Lower leg skin (tissue), 3 donors: ENCODE data around the gene CDH13.

ENCODE experiments used
- CTCF ChIP-seq, 3 donors: fragments of 450-650 bp; IDR thresholded peaks; one replicate each; pipeline ENCODE4 v1.5.1; 2016; ENCODE audit warnings: antibody characterized with exemption in 3 of 3, mild to moderate bottlenecking in 3 of 3, moderate library complexity in 2 of 3
- POLR2A ChIP-seq, 2 donors: fragments of 450-650 bp; IDR thresholded peaks; one replicate each; pipeline ENCODE4 v1.6.1; 2016 to 2017; ENCODE audit warnings: antibody characterized with exemption in 2 of 2, mild to moderate bottlenecking in 1 of 2, moderate library complexity in 1 of 2

GRCh38 chr16:82874672-82875071 lies 247.9 kb downstream of the CDH13 start:
- TF ChIP-seq CTCF (IDR thresholded peaks at IDR 0.05): no peak
- no peak for TF ChIP-seq POLR2A (IDR thresholded peaks at IDR 0.05)
